GM18498 (cell line): ENCODE measurements around the gene MYL6B.

Source experiments
- ATAC-seq: cut with Tn5 transposase; IDR thresholded peaks from one replicate; pipeline ENCODE4 v1.9.1; 2021; ENCODE audit warnings: mild to moderate bottlenecking, moderate library complexity; ENCODE audit not compliant: unreplicated experiment

Gene MYL6B

GRCh38 chr12:56121204-56121870, 31.1 kb upstream of the MYL6B start:
- ATAC-seq: no peak

GRCh38 chr12:56122637-56123036, 29.8 kb upstream of the MYL6B start:
- no peak for ATAC-seq

DNA sequence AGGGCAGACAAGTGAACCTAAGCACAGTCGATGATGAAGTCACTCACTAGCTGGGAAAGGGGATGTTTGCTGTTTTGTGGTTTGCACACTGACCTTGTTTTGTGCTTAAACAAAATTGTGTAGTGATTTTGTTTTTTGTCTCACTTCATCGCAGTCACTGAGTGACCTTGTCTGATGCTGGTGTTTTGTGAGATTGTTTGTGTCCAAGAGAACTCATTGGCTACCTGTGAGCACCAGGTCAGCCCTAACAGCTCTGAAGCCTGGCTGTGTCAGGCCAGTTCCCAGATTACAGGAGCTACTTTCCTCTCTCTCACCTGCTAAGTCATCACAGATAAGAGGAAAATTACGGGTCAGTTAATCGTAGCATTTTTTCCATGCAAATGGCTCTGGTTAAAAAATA, 28.3 kb upstream of the MYL6B start:
- no peak for ATAC-seq

- no peak for ATAC-seq
These were observed 25.6 kb upstream of the MYL6B start for GRCh38 chr12:56126732-56127239.

- no peak for ATAC-seq
These were observed 24.9 kb upstream of the MYL6B start for GRCh38 chr12:56127485-56127887.

- ATAC-seq: peak; percentile 91
These were observed 24.3 kb upstream of the MYL6B start, which contains the start of gene ESYT1 for GRCh38 chr12:56127888-56128669. Gene ESYT1 (plus strand): TSS chr12:56128267. CDS start chr12:56128320, 53 bp downstream.

- no peak for ATAC-seq
These were observed 23.6 kb upstream of the MYL6B start for GRCh38 chr12:56128670-56129205.

DNA sequence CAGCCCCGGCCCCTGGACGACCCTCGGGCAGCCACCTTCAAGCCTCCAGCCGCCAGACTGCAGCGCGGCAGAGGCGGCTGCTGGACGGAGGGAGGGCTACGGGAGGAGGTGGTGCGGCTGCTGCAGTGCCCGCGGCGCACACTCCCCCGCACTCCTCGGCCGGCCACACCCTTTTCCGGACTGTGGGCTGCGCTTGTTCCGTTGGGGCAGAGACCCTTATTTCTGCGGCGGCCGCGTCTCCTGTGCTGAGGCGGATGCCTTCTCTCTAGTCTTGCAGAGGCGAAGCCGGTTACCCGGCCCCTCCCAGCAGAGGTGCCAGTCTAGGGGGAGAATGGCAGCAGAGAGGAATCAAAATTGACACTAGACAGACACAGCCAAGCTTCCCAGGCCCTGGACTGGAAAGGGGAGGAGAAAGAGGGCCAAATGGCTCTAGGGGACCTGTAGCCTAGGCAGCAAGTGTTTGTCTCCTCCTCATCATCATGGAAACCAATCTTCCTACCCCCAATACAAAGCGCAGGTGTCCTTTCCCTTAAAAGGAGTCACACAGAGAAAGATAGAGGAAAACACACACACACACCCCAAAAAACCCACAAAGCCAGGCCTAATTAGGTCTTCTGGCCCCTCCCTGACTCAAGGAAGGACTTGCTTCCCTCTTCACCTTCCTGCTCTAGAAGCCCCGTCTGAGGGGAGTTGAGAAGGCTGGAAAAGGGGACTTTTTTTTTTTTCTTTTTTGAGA, 23.0 kb upstream of the MYL6B start:
- ATAC-seq: peak; percentile 34

GRCh38 chr12:56129942-56130495, 22.4 kb upstream of the MYL6B start:
- ATAC-seq: no peak

GRCh38 chr12:56130876-56131275, 21.5 kb upstream of the MYL6B start:
- no peak for ATAC-seq

DNA sequence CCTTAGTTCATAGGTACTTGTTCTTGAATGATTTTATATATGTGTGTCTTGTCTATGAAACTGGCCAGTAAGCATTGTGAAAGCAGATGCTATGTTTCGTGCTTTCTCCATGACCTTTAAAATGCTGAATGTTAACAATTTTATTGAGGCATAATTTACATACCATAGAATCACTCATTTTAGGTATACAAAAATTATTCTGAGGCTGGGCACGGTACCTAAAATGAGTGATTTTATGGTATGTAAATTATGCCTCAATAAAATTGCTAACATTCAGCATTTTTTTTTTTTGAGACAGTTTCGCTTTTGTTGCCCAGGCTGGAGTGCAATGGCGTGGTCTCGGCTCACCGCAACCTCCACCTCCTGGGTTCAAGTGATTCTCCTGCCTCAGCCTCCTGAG, 17.5 kb upstream of the MYL6B start:
- no peak for ATAC-seq

- no peak for ATAC-seq
These were observed 14.4 kb upstream of the MYL6B start for GRCh38 chr12:56137853-56138571.

- no peak for ATAC-seq
These were observed 10.2 kb upstream of the MYL6B start for GRCh38 chr12:56141946-56142784.

DNA sequence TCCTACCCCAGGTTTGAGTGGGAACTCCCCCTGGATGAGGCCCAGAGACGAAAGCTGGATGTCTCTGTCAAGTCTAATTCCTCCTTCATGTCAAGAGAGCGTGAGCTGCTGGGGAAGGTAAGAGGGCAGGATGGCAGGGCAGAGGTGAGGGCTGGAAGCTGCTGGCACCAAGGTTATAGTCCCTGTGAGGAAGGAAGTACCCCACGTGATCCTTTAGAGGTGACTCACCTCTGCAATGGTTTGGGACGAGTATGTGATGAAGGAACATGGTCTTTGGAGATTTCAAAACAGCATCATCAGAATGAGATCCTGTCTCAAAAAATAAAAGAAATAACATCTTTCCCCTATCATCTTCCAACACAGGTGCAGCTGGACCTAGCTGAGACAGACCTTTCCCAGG, 9.2 kb upstream of the MYL6B start:
- no peak for ATAC-seq

- no peak for ATAC-seq
These were observed 8.5 kb upstream of the MYL6B start for GRCh38 chr12:56143870-56144269.

GRCh38 chr12:56145217-56145616, 7.2 kb upstream of the MYL6B start:
- no peak for ATAC-seq

- ATAC-seq: no peak
These were observed 5.6 kb upstream of the MYL6B start for GRCh38 chr12:56146492-56147460.

GRCh38 chr12:56150563-56150962, 1.8 kb upstream of the MYL6B start:
- no peak for ATAC-seq
